ENCODE measurements around the gene PHLPP2.

The PHLPP2 gene

GRCh38 chr16:71670537-71670936 lies 54.0 kb downstream of the PHLPP2 start:
- Histone ChIP-seq H3K27ac (no peak overlapping the region), H3K4me3 (no peak overlapping the region), H3K9me3 (no peaks in the 10 kb centered on the region), H3K27me3 (no peaks in the 10 kb centered on the region), H3K36me3 (peaks cover 55 to 98% (median 83%) of the 10 kb centered on the region in 3 donors), H3K4me1 (no peaks in the 10 kb centered on the region)
- intact Hi-C loops (cut with DNase I; ENCODE audit: low total_unique reads) = no loop called here
- no peak for DNase-seq
- no peak for TF ChIP-seq CTCF (IDR thresholded peaks at IDR 0.05)

- Histone ChIP-seq H3K27ac (no peak overlapping the region), H3K36me3 (peaks cover 55 to 98% (median 79%) of the 10 kb centered on the region in 3 donors), H3K27me3 (no peaks in the 10 kb centered on the region), H3K9me3 (no peaks in the 10 kb centered on the region), H3K4me1 (no peaks in the 10 kb centered on the region), H3K4me3 (no peak overlapping the region)
- no peak for TF ChIP-seq CTCF (IDR thresholded peaks at IDR 0.05)
- DNase-seq = no peak
- intact Hi-C loops (cut with DNase I; ENCODE audit: low total_unique reads) = no loop called here
These were observed 54.5 kb downstream of the PHLPP2 start for GRCh38 chr16:71669926-71670536.

- Histone ChIP-seq H3K4me1 (no peaks in the 10 kb centered on the region), H3K27ac (no peak overlapping the region), H3K4me3 (no peak overlapping the region), H3K36me3 (peaks cover 75 to 99% (median 88%) of the 10 kb centered on the region in 3 donors), H3K9me3 (no peaks in the 10 kb centered on the region), H3K27me3 (no peaks in the 10 kb centered on the region)
- intact Hi-C loops (cut with DNase I; ENCODE audit: low total_unique reads) = no loop called here
- no peak for DNase-seq
- TF ChIP-seq CTCF (IDR thresholded peaks at IDR 0.05) = no peak
These were observed 57.4 kb downstream of the PHLPP2 start for GRCh38 chr16:71666928-71667707.

- H3K4me3 ChIP-seq = no peak overlapping the region
- intact Hi-C loops (cut with DNase I; ENCODE audit: low total_unique reads) = no loop called here
- no peaks in the 10 kb centered on the region for H3K27me3 ChIP-seq
- DNase-seq = no peak
- H3K36me3 ChIP-seq = peaks cover 84 to 99% (median 87%) of the 10 kb centered on the region in 3 donors
- H3K4me1 ChIP-seq = no peaks in the 10 kb centered on the region
- H3K27ac ChIP-seq = no peak overlapping the region
- no peak for TF ChIP-seq CTCF (IDR thresholded peaks at IDR 0.05)
- no peaks in the 10 kb centered on the region for H3K9me3 ChIP-seq
These were observed 58.2 kb downstream of the PHLPP2 start for GRCh38 chr16:71666264-71666663.

- no peak for DNase-seq
- no peaks in the 10 kb centered on the region for H3K27me3 ChIP-seq
- H3K36me3 ChIP-seq = peaks cover 80 to 86% (median 80%) of the 10 kb centered on the region in 3 donors
- no peaks in the 10 kb centered on the region for H3K4me1 ChIP-seq
- H3K27ac ChIP-seq = no peak overlapping the region
- no peak for TF ChIP-seq CTCF (IDR thresholded peaks at IDR 0.05)
- H3K4me3 ChIP-seq = no peak overlapping the region
- no peaks in the 10 kb centered on the region for H3K9me3 ChIP-seq
- intact Hi-C loops (cut with DNase I; ENCODE audit: low total_unique reads) = no loop called here
These were observed 65.0 kb downstream of the PHLPP2 start for GRCh38 chr16:71659471-71659870.

Data from tibial artery (tissue), 4 donors.